ENCODE data around the gene NTRK2.

NTRK2 gene

GRCh38 chr9:84852617-84853301 lies 183.2 kb downstream of the NTRK2 start:
- DNase-seq (ENCODE audit: low spot score), result no peak
- TF ChIP-seq CTCF (IDR thresholded peaks at IDR 0.05; ENCODE audit: extremely low read depth, missing control alignments), result no peak

GRCh38 chr9:84856181-84856632 lies 186.7 kb downstream of the NTRK2 start:
- no peak for DNase-seq (ENCODE audit: low spot score)
- no peak for TF ChIP-seq CTCF (IDR thresholded peaks at IDR 0.05; ENCODE audit: extremely low read depth, missing control alignments)

GRCh38 chr9:84857211-84857610 lies 187.7 kb downstream of the NTRK2 start:
- no peak for DNase-seq (ENCODE audit: low spot score)
- TF ChIP-seq CTCF (IDR thresholded peaks at IDR 0.05; ENCODE audit: extremely low read depth, missing control alignments), result no peak

- TF ChIP-seq CTCF (IDR thresholded peaks at IDR 0.05; ENCODE audit: extremely low read depth, missing control alignments), result no peak
- DNase-seq (ENCODE audit: low spot score), result no peak
These were observed 188.8 kb downstream of the NTRK2 start for GRCh38 chr9:84858364-84858763.

GRCh38 chr9:84860249-84861115 lies 191.0 kb downstream of the NTRK2 start:
- no peak for TF ChIP-seq CTCF (IDR thresholded peaks at IDR 0.05; ENCODE audit: extremely low read depth, missing control alignments)
- DNase-seq (ENCODE audit: low spot score), result no peak

- no peak for TF ChIP-seq CTCF (IDR thresholded peaks at IDR 0.05; ENCODE audit: extremely low read depth, missing control alignments)
- no peak for DNase-seq (ENCODE audit: low spot score)
These were observed 191.9 kb downstream of the NTRK2 start for GRCh38 chr9:84861455-84861854.

GRCh38 chr9:84862308-84862707 lies 192.8 kb downstream of the NTRK2 start:
- TF ChIP-seq CTCF (IDR thresholded peaks at IDR 0.05; ENCODE audit: extremely low read depth, missing control alignments), result no peak
- DNase-seq (ENCODE audit: low spot score), result no peak

Measured in GM20000 (cell line).